WI38 (cell line): ENCODE results near the gene LCK.

Experiments used
- H3K4me3 ChIP-seq: 2 replicates; pipeline ENCODE4 v1.5.1; 2011; ENCODE audit warnings: low read depth, mild to moderate bottlenecking, control low read depth, low read length
- TF ChIP-seq, protein P1 (sequence below): IDR thresholded peaks from 2 replicates; pipeline ENCODE4 v1.5.1; 2012; ENCODE audit warnings: low read depth, mild to moderate bottlenecking, control low read depth, low read length

LCK gene

DNA sequence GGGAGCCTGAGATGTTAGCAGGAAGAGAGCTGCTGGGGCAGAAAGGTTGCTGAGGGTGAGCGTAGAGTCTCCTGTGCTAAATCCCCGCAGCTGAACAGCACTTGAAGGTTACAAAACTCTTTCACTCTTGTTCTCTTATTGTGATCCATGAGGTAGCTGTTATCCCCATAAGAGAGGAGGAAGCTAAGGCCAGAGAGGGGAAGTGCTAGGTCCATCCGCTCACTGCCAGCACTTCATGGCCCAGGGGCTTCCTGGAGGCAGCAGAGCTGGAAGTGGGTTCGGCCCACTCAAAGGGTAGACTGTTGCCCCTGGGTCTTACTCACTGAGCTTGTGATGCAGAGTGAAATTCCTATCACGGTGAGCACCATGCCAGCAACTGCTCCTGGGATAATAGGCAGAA is 34.5 kb upstream of the LCK start:
- TF ChIP-seq, protein P1, sequence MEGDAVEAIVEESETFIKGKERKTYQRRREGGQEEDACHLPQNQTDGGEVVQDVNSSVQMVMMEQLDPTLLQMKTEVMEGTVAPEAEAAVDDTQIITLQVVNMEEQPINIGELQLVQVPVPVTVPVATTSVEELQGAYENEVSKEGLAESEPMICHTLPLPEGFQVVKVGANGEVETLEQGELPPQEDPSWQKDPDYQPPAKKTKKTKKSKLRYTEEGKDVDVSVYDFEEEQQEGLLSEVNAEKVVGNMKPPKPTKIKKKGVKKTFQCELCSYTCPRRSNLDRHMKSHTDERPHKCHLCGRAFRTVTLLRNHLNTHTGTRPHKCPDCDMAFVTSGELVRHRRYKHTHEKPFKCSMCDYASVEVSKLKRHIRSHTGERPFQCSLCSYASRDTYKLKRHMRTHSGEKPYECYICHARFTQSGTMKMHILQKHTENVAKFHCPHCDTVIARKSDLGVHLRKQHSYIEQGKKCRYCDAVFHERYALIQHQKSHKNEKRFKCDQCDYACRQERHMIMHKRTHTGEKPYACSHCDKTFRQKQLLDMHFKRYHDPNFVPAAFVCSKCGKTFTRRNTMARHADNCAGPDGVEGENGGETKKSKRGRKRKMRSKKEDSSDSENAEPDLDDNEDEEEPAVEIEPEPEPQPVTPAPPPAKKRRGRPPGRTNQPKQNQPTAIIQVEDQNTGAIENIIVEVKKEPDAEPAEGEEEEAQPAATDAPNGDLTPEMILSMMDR, result no peak

DNA sequence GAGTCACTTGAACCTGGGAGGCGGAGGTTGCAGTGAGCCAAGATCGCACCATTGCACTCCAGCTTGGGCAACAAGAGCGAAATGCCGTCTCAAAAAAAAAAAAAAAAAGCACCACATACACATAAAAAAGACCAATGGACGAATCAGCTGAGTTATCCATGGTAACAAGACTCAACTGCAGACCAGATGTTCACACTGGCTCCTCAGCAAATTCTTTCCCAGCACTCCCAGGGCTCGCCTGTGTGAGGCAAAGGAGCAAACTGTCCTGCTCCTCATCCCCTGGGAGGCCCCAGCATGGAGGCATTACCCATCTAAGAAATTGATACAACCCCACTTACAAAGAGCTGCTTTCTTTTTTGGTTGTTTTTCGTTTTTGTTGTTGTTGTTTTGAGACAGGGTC is 32.0 kb upstream of the LCK start:
- H3K4me3 ChIP-seq, result no peak overlapping the region
- TF ChIP-seq, protein P1, result no peak

More for the DNA sequence above, 34.5 kb upstream of the LCK start:
- no peak overlapping the region for H3K4me3 ChIP-seq

DNA sequence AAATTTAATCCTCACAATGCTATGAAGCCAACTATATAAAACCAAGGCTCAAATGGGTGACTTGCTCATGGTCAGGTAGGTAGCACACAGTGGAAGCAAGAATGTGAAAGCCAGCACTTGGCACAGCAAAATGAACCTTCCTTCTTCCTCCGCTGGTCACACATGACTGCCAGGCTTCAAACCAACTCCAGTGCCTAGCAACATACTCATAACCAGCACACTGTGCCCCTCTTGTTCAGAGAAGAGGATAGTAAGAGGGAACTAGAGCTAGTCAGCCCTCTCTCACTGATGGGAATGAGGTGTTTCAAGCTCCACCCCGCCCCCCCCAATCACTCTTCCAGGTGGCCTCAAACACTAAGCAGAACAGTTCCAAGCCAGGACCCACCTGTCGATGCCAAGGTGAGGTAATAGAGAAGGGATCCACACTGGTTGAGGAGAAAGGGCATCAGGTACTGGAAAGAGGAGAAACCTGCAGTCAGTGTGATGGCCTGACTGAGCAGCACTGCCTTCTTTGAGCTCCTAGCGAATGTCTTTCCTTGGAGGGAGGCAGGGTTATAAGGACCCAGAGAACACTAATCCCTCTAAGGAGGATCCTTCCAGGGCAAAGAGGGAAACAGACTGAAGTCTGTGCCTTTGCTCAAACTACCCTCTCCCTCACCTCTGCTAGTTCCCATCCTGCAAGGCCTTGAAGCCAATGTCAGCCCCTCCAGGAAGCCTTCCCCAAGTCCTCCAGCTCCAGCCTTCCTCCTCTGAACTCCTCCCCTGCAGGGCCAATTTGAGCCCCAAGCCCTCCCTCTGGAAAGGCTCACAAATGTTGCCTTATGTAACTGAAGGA is 30.1 kb upstream of the LCK start:
- TF ChIP-seq, protein P1, result no peak
- H3K4me3 ChIP-seq, result peak overlapping the region; percentile 83

DNA sequence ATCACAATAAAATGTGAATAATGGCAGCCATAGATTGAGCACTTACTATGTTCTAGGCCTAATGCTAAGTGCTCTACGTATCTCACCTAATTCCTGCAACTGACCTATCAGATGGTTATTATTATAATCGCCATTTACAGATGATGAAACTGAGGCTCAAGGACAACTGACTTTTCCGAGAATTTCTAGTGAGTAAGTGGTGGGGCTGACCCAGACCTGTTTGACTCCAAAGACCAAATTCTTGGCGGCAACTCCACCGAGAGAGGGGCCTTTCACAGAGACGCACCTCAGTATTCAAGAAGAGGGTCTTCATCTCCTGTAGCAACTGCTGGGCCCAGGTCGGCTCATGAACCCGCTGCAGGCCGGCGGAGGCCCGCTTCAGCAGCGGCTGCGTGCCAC is 29.5 kb upstream of the LCK start:
- H3K4me3 ChIP-seq, result peak overlapping the region; percentile 83
- TF ChIP-seq, protein P1, result no peak

DNA sequence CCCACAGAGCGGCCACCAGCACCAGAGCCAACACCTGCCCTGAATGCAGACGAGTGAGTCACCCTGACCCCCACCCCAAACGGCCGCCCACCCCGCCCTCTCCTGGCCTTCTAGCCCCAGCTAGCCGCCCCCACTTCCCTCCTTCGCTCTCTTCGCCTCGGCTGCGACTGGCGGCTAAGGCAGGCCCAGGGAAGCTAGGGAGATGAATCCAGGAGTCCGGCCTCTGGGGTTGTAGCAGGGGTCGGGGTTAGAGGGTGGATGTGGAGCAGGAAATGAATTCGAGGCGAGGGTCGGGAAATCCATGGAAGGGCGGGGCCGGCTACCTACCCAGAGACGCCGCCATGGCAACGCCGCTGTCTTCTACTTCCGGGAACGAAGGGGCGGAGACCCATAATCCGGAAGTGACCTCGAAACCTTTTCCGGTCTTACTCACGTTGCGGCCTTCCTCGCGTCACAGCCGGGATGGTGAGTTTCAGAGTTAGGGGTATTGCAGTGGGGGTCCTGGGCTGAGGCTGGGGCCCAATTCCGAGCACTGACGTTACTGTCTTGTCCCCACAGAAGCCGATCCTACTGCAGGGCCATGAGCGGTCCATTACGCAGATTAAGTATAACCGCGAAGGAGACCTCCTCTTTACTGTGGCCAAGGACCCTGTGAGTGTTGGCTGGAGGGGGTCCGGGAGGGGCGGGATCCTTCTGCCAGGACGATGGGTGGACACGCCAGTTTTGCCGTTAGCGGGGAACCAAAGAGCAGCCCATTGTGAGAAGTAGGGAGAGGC is 28.9 kb upstream of the LCK start, which contains the start of the genes EIF3I and TMEM234:
TSS of gene EIF3I (plus strand) at position 428 of the 776 bp plus-strand sequence. CDS start at position 463, 35 bp downstream.
TSS of gene TMEM234 (minus strand) at position 374 of the 776 bp plus-strand sequence. CDS start at position 343, 31 bp downstream.
- peak within 1 kb of the TSS; percentile 83 for H3K4me3 ChIP-seq
- TF ChIP-seq, protein P1, result no peak

DNA sequence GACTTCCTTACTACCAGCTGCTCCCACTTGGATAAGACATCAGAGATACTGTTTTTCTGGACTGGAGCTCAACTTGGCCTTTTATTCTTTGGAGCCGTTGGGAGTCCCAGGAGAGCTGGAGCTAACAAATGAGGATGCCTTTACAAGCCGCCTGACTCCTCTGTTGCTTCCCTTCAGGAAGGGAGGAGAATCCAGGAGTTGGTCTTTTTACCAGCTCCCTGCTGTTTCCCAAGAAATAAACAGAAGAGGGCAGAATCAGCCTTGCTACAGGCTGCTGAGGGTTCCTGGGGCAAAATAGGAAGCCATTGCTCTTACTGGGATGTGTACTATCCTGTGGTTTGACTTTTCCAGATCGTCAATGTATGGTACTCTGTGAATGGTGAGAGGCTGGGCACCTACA is 27.4 kb upstream of the LCK start:
- TF ChIP-seq, protein P1, result no peak
- H3K4me3 ChIP-seq, result 0 out of 2 replicates have a peak overlapping the region, but pooled peaks have one; percentile 3
